ENCODE measurements around the gene LRCH1. TPM values are rescaled to one million over a fixed set of nuclear protein-coding genes. Genes with fewer than 3 reads are reported as not detected.

The LRCH1 gene
- total RNA-seq, 4 donors from 2014 or later, result 42.7 to 66.0 (median 53.1) TPM

DNA sequence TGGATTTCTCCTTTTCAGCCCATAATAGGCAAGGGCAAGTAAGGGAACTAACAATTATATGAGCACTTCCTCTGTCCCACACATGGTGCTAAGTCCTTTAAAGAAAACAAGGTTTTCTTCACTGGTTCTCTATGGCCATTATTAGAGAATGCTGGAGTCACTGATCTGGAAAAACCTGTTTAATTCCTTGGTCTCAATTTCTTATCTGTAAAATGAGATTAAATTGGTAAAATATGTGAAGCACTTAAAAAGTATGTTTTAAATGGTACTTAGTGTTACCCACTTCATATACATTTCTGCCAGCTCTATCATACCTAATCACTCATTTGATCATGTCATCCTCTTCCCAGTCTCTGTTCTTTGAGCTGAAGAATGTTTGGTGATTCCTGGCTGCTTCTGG lies 39.4 kb downstream of the LRCH1 start:
- H3K4me1 ChIP-seq, result peaks cover 42 to 85% (median 75%) of the 10 kb centered on the region in 4 donors

DNA sequence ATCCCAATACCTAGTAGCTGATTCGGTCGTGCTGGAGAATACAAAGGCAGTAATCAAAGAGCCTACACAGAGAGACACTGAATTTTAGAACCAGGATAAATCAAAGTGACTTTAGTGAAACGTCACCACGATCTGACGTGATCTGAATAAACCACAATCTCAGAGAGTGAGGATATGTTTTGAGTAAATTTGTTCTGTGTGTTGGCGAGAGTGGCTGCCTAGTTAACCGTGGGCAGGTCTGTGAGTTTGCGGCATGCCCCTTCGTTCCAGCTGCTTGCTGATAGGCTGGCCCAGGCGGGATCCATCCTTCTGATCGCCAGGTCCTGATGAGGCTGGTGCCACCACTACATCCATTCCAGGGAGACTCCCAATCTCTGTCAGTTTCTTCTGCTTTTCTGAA lies 40.4 kb downstream of the LRCH1 start:
- Histone ChIP-seq H3K27me3 (no peaks in the 10 kb centered on the region), H3K27ac (replicated peaks in 1 of 4) (peak overlapping the region in 2 of 4 donors; percentile 74 to 76), H3K4me3 (no peak overlapping the region), H3K9me3 (no peaks in the 10 kb centered on the region), H3K4me1 (peaks cover 49 to 88% (median 75%) of the 10 kb centered on the region in 4 donors), H3K36me3 (no peaks in the 10 kb centered on the region)
- DNase-seq (ENCODE audit: extremely low spot score), result no peak
- intact Hi-C loops (cut with DNase I), result no loop called here
- 94% methylated on average over 11 of the region's 11 CpGs for WGBS
- TF ChIP-seq, protein P1, sequence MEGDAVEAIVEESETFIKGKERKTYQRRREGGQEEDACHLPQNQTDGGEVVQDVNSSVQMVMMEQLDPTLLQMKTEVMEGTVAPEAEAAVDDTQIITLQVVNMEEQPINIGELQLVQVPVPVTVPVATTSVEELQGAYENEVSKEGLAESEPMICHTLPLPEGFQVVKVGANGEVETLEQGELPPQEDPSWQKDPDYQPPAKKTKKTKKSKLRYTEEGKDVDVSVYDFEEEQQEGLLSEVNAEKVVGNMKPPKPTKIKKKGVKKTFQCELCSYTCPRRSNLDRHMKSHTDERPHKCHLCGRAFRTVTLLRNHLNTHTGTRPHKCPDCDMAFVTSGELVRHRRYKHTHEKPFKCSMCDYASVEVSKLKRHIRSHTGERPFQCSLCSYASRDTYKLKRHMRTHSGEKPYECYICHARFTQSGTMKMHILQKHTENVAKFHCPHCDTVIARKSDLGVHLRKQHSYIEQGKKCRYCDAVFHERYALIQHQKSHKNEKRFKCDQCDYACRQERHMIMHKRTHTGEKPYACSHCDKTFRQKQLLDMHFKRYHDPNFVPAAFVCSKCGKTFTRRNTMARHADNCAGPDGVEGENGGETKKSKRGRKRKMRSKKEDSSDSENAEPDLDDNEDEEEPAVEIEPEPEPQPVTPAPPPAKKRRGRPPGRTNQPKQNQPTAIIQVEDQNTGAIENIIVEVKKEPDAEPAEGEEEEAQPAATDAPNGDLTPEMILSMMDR (IDR thresholded peaks at IDR 0.05), result no peak
- TF ChIP-seq POLR2AphosphoS5 (IDR thresholded peaks at IDR 0.05) (no peak), POLR2A (IDR thresholded peaks at IDR 0.05; ENCODE audit: low read depth) (no peak), EP300 (IDR thresholded peaks at IDR 0.05) (no peak)

More for the DNA sequence above, 39.4 kb downstream of the LRCH1 start:
- Histone ChIP-seq H3K27ac (replicated peaks in 1 of 4) (no peak overlapping the region), H3K36me3 (no peaks in the 10 kb centered on the region), H3K4me3 (no peak overlapping the region), H3K27me3 (no peaks in the 10 kb centered on the region), H3K9me3 (no peaks in the 10 kb centered on the region)
- intact Hi-C loops (cut with DNase I), result no loop called here
- no peak for DNase-seq (ENCODE audit: extremely low spot score)
- no peak for TF ChIP-seq POLR2A (IDR thresholded peaks at IDR 0.05; ENCODE audit: low read depth)
- no peak for TF ChIP-seq POLR2AphosphoS5 (IDR thresholded peaks at IDR 0.05)
- TF ChIP-seq, protein P1 (IDR thresholded peaks at IDR 0.05), result no peak

DNA sequence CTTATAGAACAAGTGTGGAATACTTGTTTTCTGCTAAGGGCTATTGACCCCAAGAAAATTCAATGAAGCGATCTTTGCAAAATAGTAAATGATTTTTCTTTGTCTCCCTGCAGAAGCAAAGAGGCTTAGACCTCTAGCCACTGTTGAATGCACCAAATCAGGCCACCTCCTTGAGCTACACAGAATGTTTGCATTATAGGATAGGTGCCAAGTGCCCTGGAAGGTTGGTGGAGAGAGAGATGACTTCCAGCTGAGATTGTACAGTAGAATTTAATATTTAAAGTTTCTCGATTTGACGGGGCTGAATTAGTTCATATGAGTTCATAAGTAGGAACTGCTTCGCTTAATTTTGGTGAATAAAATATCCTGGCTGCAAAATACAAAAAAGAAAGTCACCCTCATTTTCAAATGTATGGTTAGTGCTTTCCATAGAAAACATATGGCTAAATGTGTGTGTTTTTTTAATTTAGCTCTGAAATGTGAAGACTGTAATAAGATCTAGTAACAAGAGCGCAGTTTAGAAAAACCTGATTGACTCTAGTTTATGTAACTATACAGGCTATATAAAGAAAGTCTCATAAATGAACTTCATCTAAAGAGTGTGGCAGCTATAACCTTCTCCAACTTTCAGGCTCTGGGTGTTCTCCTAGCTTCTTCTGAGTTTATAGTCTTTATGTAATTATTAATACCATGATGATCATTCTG lies 41.6 kb downstream of the LRCH1 start:
- no peak for TF ChIP-seq EP300 (IDR thresholded peaks at IDR 0.05)
- no peak for TF ChIP-seq POLR2AphosphoS5 (IDR thresholded peaks at IDR 0.05)
- TF ChIP-seq, protein P1 (IDR thresholded peaks at IDR 0.05), result no peak
- TF ChIP-seq POLR2A (IDR thresholded peaks at IDR 0.05; ENCODE audit: low read depth), result no peak
- 63% methylated on average over 5 of the region's 5 CpGs for WGBS
- H3K4me3 ChIP-seq, result no peak overlapping the region
- intact Hi-C loops (cut with DNase I), result no loop called here
- no peaks in the 10 kb centered on the region for H3K36me3 ChIP-seq
- peaks cover 55 to 97% (median 83%) of the 10 kb centered on the region in 4 donors for H3K4me1 ChIP-seq
- H3K27me3 ChIP-seq, result no peaks in the 10 kb centered on the region
- no peak for DNase-seq (ENCODE audit: extremely low spot score)
- no peaks in the 10 kb centered on the region for H3K9me3 ChIP-seq
- peak overlapping the region; percentile 67 to 82 (median 75) for H3K27ac ChIP-seq (replicated peaks in 1 of 4)

DNA sequence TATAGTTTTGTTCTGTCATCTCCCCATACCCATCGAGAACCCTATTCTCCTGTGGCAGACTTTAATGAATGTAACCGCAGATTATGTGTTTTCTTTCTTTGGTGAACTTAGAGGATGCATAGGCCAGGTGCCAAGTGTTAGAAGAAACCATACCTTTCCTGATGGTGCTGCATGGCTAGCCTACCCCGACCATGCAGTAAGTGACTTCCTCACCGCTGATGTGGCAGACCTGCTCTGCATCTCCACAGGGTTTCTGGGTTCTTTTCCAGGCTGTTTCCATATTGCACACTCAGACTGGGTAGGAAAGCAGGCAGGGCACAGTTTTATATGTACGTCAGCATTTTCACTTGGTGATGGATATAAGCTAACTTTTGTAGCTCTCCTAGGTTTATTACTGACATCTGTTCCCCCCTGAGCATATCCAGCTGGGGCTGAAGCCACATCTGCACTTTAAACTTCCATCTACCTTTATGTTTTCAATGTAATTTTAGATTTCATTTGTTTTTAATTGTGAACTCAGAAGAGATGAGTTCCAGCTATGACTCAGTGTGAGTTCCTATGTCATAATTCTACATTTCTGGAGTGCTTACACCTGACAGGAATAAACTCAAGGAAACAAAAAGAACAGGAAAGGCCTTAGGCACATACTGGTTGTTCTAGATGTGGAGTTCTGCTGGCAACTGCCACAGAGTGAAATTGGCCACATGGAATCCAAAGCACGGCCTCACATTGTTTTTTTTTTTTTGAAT lies 42.3 kb downstream of the LRCH1 start:
- WGBS, result 41% methylated on average over 6 of the region's 6 CpGs
- TF ChIP-seq EP300 (IDR thresholded peaks at IDR 0.05) (peak; percentile 13), POLR2A (IDR thresholded peaks at IDR 0.05; ENCODE audit: low read depth) (no peak), POLR2AphosphoS5 (IDR thresholded peaks at IDR 0.05) (peak; percentile 53 to 72)
- TF ChIP-seq, protein P1 (IDR thresholded peaks at IDR 0.05), result no peak
- Histone ChIP-seq H3K4me1 (peaks cover 59 to 97% (median 87%) of the 10 kb centered on the region in 4 donors), H3K9me3 (no peaks in the 10 kb centered on the region), H3K27ac (replicated peaks in 1 of 4) (peak overlapping the region; percentile 67 to 82 (median 75)), H3K27me3 (no peaks in the 10 kb centered on the region), H3K4me3 (no peak overlapping the region), H3K36me3 (no peaks in the 10 kb centered on the region)
- DNase-seq (ENCODE audit: extremely low spot score), result no peak
- intact Hi-C loops (cut with DNase I), result no loop called here

Data from esophagus muscularis mucosa (tissue), 4 donors.